H9 (cell line): ENCODE results near the gene CTNNBL1. TPM values are rescaled to one million over a fixed set of nuclear protein-coding genes. Genes with fewer than 3 reads are reported as not detected.

Source experiments
- DNase-seq: peaks from one replicate; pipeline ENCODE4 v3.0.0-alpha.2; 2017
- H2AFZ ChIP-seq: one replicate; pipeline ENCODE4 v1.6.1; 2013; ENCODE audit warnings: mild to moderate bottlenecking, low read length, control low read depth, moderate library complexity
- H2AK5ac ChIP-seq: 2 replicates; pipeline ENCODE4 v1.6.1; 2013; ENCODE audit warnings: low read length, control low read depth, mixed read lengths; ENCODE audit not compliant: insufficient read length
- H2BK120ac ChIP-seq: one replicate; pipeline ENCODE4 v1.6.1; 2013; ENCODE audit warnings: low read depth, mild to moderate bottlenecking, low read length, control low read depth, inconsistent platforms; ENCODE audit not compliant: poor library complexity, severe bottlenecking
- H2BK12ac ChIP-seq: 2 replicates; pipeline ENCODE4 v1.6.1; 2013; ENCODE audit warnings: low read length, control low read depth, mixed read lengths, low read depth; ENCODE audit not compliant: insufficient read length
- H2BK15ac ChIP-seq: 2 replicates; pipeline ENCODE4 v1.6.1; 2013; ENCODE audit warnings: low read depth, low read length, control low read depth
- H2BK20ac ChIP-seq: one replicate; pipeline ENCODE4 v1.6.1; 2013; ENCODE audit warnings: low read depth, mild to moderate bottlenecking, low read length, control low read depth, inconsistent platforms; ENCODE audit not compliant: poor library complexity, severe bottlenecking
- H2BK5ac ChIP-seq: 2 replicates; pipeline ENCODE4 v1.6.1; 2013; ENCODE audit warnings: low read length, control low read depth, mixed read lengths; ENCODE audit not compliant: insufficient read length
- H3K14ac ChIP-seq: 2 replicates; pipeline ENCODE4 v1.6.1; 2013; ENCODE audit warnings: low read length, control low read depth; ENCODE audit not compliant: insufficient read depth
- H3K18ac ChIP-seq: 2 replicates; pipeline ENCODE4 v1.6.1; 2013; ENCODE audit warnings: low read depth, mild to moderate bottlenecking, mixed read lengths, low read length, control low read depth; ENCODE audit not compliant: insufficient read length
- H3K23ac ChIP-seq: 2 replicates; pipeline ENCODE4 v1.6.1; 2013; ENCODE audit warnings: low read length, control low read depth, mixed read lengths, low read depth; ENCODE audit not compliant: insufficient read length
- H3K23me2 ChIP-seq: 2 replicates; pipeline ENCODE4 v1.6.1; 2013; ENCODE audit warnings: low read depth, mild to moderate bottlenecking, mixed read lengths, low read length, control low read depth; ENCODE audit not compliant: insufficient read length, poor library complexity, severe bottlenecking
- H3K27ac ChIP-seq: 2 replicates; pipeline ENCODE4 v1.5.1; 2013; ENCODE audit warnings: low read length, control low read depth, mixed read lengths, low read depth; ENCODE audit not compliant: insufficient read length
- H3K27me3 ChIP-seq: 2 replicates; pipeline ENCODE4 v1.6.1; 2013; ENCODE audit warnings: low read length, control low read depth, inconsistent platforms; ENCODE audit not compliant: insufficient read depth
- H3K4ac ChIP-seq: 2 replicates; pipeline ENCODE4 v1.6.1; 2013; ENCODE audit warnings: low read depth, mild to moderate bottlenecking, control low read depth, inconsistent platforms, low read length, moderate library complexity
- H3K4me1 ChIP-seq: 2 replicates; pipeline ENCODE4 v1.6.1; 2013; ENCODE audit warnings: low read length, control low read depth, inconsistent platforms; ENCODE audit not compliant: insufficient read depth
- H3K4me2 ChIP-seq: 2 replicates; pipeline ENCODE4 v1.6.1; 2013; ENCODE audit warnings: low read length, control low read depth, mixed read lengths; ENCODE audit not compliant: insufficient read length, insufficient read depth
- H3K56ac ChIP-seq: 2 replicates; pipeline ENCODE4 v1.6.1; 2013; ENCODE audit warnings: low read depth, mild to moderate bottlenecking, mixed read lengths, low read length, control low read depth; ENCODE audit not compliant: insufficient read length
- H3K79me1 ChIP-seq: 2 replicates; pipeline ENCODE4 v1.6.1; 2013; ENCODE audit warnings: low read depth, mild to moderate bottlenecking, moderate library complexity, low read length, control low read depth, inconsistent platforms; ENCODE audit not compliant: insufficient read depth, poor library complexity, severe bottlenecking
- H3K79me2 ChIP-seq: 2 replicates; pipeline ENCODE4 v1.6.1; 2013; ENCODE audit warnings: low read length, control low read depth, inconsistent platforms; ENCODE audit not compliant: insufficient read depth
- H3K9ac ChIP-seq: 2 replicates; pipeline ENCODE4 v1.6.1; 2013; ENCODE audit warnings: low read length, control low read depth, mixed read lengths; ENCODE audit not compliant: insufficient read length; ENCODE audit errors: extremely low read depth
- H3K9me3 ChIP-seq: one replicate; pipeline ENCODE4 v1.6.1; 2013; ENCODE audit warnings: low read depth, low read length, inconsistent platforms; ENCODE audit not compliant: control insufficient read depth
- H3T11ph ChIP-seq: one replicate; pipeline ENCODE4 v1.6.1; 2013; ENCODE audit warnings: mild to moderate bottlenecking, low read length, control low read depth, inconsistent platforms
- H4K20me1 ChIP-seq: one replicate; pipeline ENCODE4 v1.6.1; 2013; ENCODE audit not compliant: control insufficient read depth, insufficient read length, insufficient read depth
- H4K5ac ChIP-seq: 2 replicates; pipeline ENCODE4 v1.6.1; 2013; ENCODE audit warnings: low read depth, mild to moderate bottlenecking, mixed read lengths, low read length, control low read depth; ENCODE audit not compliant: insufficient read length
- H4K8ac ChIP-seq: replicated peaks from 2 replicates; pipeline ENCODE4 v1.6.1; 2013; ENCODE audit warnings: low read length, control low read depth, mixed read lengths, low read depth; ENCODE audit not compliant: insufficient read length
- H4K91ac ChIP-seq: 2 replicates; pipeline ENCODE4 v1.6.1; 2013; ENCODE audit warnings: low read depth, mild to moderate bottlenecking, moderate library complexity, mixed read lengths, low read length, control low read depth; ENCODE audit not compliant: insufficient read length
- H3K27ac Mint-ChIP-seq, 3 experiments: 2 replicates in 2 of 3; 3 replicates in 1 of 3; pipeline ENCODE4 v1.8.0; 2020 to 2021; ENCODE audit warnings: mixed read lengths in 3 of 3, mild to moderate bottlenecking in 1 of 3, moderate library complexity in 1 of 3
- H3K27me3 Mint-ChIP-seq: 2 replicates; pipeline ENCODE4 v1.8.0; 2021; ENCODE audit warnings: low read depth, mild to moderate bottlenecking, moderate library complexity, mixed read lengths
- H3K36me3 Mint-ChIP-seq, 3 experiments: 2 replicates in 2 of 3; 3 replicates in 1 of 3; pipeline ENCODE4 v1.8.0; 2020 to 2021; ENCODE audit warnings: low read depth in 3 of 3, mixed read lengths in 3 of 3; ENCODE audit not compliant: insufficient read depth in 1 of 3
- H3K4me1 Mint-ChIP-seq, 2 experiments: 2 replicates each; pipeline ENCODE4 v1.8.0; 2020; ENCODE audit warnings: mixed read lengths in 2 of 2
- H3K4me3 Mint-ChIP-seq, 2 experiments: 2 replicates in 1 of 2; 3 replicates in 1 of 2; pipeline ENCODE4 v1.8.0; 2020 to 2021; ENCODE audit warnings: mild to moderate bottlenecking in 2 of 2, mixed read lengths in 2 of 2, moderate library complexity in 1 of 2
- H3K9me3 Mint-ChIP-seq, 2 experiments: 2 replicates in 1 of 2; 3 replicates in 1 of 2; pipeline ENCODE4 v1.8.0; 2020; ENCODE audit warnings: mild to moderate bottlenecking in 2 of 2, mixed read lengths in 2 of 2, moderate library complexity in 1 of 2
- CTCF ChIP-seq: fragments of 200-600 bp; sonication (generic); conservative IDR thresholded peaks from 3 replicates; pipeline ENCODE4 v1.8.0; 2021; ENCODE audit warnings: antibody characterized with exemption, mild to moderate bottlenecking
- WGBS: extraction: QIAGEN DNeasy Blood & Tissue Kit; methylation state at CpG from one replicate; pipeline ENCODE4 v1.1.7; 2013; ENCODE audit warnings: missing lambda C conversion rate, low lambda C conversion rate, mixed read lengths; ENCODE audit not compliant: insufficient read length; ENCODE audit errors: extremely low coverage; 5-methylcytosine and 5-hydroxymethylcytosine counted together
- total RNA-seq: library from RNA; stranded (reverse); gene quantifications from 2 replicates; pipeline ENCODE4 v1.2.1, GENCODE V29; 2021

CTNNBL1 gene
- total RNA-seq, 1 experiment from 2014 or later, result 67.2 TPM

- no peaks in the 10 kb centered on the region for H3K27me3 ChIP-seq
- H4K91ac ChIP-seq, result no peak overlapping the region
- H2AK5ac ChIP-seq, result no peak overlapping the region
- no CpG with 5 or more reads among the region's 7 CpGs for WGBS
- TF ChIP-seq CTCF, result no peak
- H2BK15ac ChIP-seq, result no peak overlapping the region
- Mint-ChIP-seq H3K36me3 (peaks cover 7 to 10% (median 8%) of the 10 kb centered on the region in 3 experiments; a peak in 6 of 7 replicates), H3K27ac (no peak overlapping the region), H3K4me1 (0 out of 4 replicates have a peak, but pooled peaks cover 0 to 5% of the 10 kb centered on the region in 2 experiments), H3K4me3 (no peak overlapping the region), H3K9me3 (peaks cover 7% of the 10 kb centered on the region in 2 experiments), H3K27me3 (no peaks in the 10 kb centered on the region)
- no peak overlapping the region for H4K8ac ChIP-seq
- no peak overlapping the region for H3K18ac ChIP-seq
- no peak overlapping the region for H3K56ac ChIP-seq
- no peak overlapping the region for H4K5ac ChIP-seq
- H4K20me1 ChIP-seq, result no peaks in the 10 kb centered on the region
- H3K79me1 ChIP-seq, result no peaks in the 10 kb centered on the region
- H3K79me2 ChIP-seq, result no peaks in the 10 kb centered on the region
- no peaks in the 10 kb centered on the region for H3K23me2 ChIP-seq
- no peak overlapping the region for H3K9ac ChIP-seq
- H2BK120ac ChIP-seq, result no peak overlapping the region
- H3K27ac ChIP-seq, result no peak overlapping the region
- no peak overlapping the region for H3K4ac ChIP-seq
- H2BK20ac ChIP-seq, result no peak overlapping the region
- H2BK12ac ChIP-seq, result no peak overlapping the region
- H2BK5ac ChIP-seq, result no peak overlapping the region
- H3K4me2 ChIP-seq, result no peak overlapping the region
- no peak overlapping the region for H2AFZ ChIP-seq
- no peaks in the 10 kb centered on the region for H3K4me1 ChIP-seq
- H3K14ac ChIP-seq, result no peak overlapping the region
- no peak overlapping the region for H3T11ph ChIP-seq
- H3K9me3 ChIP-seq, result no peaks in the 10 kb centered on the region
- no peak for DNase-seq
- no peak overlapping the region for H3K23ac ChIP-seq
Observed at GRCh38 chr20:37796733-37797132, 102.9 kb downstream of the CTNNBL1 start.
